Activated naive CD4-positive, alpha-beta T cell treated with anti-CD3 and anti-CD28 coated beads, Interleukin-2, amount 50 U/mL, for 16 hours (primary cell): Measurements from ENCODE around the gene PRTN3.
"Not testable (repeated sequence)": the region's sequence is repeated elsewhere in the genome, so short reads cannot be mapped to it uniquely, and the experiment has no call there.

Source experiments
- DNase-seq: peaks from one replicate; pipeline ENCODE4 v3.0.0-alpha.2; 2020

Gene PRTN3

DNA sequence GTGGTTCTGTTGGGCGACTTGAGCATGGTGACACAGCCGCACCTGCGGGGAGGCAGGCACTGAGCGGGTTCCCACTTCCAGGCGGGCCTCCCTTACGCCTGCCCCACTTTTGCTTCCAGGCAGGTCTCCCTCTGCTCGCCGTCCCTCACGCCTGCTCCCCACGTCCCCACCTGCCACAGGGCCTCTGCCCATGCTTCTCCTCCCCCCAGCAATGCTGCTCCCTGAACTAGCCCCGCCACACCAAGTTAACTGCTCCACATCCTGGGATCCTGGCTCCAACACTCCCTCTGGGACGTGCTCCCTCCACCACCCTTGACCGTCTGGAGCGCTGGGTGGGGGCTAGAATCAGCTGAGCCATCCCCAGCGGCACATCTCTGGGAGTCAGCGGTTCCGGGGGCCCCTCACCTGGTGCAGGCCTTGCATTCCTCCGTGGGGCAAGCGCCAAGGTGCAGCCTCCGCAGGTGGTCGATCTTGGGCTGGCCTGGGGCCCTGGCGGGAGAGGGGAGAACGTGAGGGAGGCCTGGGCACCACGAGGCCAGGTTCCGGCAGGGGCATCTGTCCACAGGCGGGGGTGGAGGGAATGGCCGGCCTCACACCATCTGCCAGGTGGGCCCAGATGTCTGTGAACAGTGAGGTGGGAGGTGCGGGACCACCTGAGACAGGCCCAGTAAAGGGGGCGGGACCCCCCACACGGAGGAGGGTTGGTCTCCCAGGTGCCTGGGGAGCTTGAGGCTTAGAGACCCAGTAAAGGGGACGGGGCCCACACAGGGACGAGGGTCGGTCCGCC is 27.9 kb downstream of the PRTN3 start:
- no peak for DNase-seq

DNA sequence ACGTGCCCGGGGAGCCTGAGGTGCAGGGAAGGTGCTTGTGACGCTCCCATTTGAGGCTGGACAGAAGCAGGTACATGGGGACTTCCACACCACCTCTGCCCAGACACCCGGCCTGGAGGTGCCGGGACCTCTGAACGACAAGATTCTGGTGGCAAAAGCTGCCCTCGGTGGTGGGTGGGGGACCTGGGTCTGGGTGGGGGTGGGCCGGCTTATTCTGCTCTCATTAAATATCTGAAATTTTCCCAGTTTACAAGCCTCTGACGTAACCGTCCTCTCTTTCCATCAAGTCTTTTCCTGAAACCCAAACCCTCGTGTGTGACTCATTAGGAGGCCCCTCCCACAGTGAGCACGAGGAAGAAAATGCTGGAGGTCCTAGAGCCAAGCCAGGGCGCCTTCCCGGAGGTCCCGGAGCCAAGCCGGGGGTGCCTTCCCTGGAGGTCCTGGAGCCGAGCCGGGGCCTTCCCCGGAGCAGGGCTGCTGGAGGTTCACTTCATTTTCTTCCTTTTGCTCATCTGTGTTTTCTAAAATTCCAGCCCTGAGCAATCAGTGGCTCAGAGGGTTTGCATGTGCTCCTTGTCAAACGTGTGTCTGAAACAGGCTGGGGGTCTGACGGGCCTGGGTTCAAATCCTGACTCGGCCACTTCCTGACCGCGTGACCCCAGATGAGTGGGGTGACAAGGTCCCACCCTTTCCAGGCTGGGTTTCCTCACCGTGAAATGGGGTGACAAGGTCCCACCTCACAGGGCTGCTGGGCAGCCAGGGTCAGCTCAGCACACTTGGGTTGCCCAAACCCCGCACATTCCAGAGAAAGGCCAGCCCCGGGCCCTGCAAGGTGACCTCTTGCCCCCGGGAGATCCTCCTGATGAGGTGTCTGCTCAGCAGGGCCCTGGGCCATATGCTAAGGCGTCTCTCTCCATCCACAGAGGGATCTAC is 28.7 kb downstream of the PRTN3 start:
- no peak for DNase-seq

DNA sequence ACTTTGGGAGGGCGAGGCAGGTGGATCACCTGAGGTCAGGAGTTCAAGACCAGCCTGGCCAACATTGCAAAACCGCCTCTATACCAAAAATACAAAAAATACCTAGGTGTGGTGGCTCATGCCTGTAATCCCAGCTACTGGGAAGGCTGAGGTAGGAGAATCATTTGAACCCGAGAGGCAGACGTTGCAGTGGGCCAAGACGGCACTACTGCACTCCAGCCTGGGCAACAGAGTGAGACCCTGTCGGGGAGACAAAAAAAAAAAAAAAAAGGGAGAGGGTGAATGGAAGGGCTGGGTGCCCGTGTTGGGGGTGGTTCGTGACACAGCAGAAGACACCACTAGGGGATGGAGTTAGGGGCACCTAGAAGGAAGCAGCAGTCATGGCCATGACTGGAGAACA is 29.5 kb downstream of the PRTN3 start:
- DNase-seq, result no peak

DNA sequence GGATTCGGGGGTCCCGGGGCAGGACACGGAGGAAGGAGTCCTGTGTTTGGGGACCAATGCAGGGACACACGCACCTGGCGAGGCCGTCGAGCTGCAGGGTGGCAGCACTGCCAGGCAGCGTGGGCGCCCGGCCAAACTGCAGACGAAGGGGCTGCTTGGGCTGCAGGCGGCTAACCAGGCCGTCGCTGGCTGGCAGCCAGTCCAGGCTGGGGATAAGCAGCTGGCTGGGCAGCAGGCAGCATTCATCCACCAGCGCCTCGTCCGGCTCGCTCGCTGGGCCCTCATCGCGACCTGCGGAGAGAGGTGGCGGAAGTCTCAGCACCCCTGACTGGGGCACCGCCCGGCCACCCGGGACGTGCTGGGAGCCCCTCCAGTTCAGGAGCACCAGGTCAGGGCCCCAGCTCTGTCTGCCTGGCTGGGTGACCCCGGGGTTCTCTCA is 30.2 kb downstream of the PRTN3 start:
- no peak for DNase-seq

DNA sequence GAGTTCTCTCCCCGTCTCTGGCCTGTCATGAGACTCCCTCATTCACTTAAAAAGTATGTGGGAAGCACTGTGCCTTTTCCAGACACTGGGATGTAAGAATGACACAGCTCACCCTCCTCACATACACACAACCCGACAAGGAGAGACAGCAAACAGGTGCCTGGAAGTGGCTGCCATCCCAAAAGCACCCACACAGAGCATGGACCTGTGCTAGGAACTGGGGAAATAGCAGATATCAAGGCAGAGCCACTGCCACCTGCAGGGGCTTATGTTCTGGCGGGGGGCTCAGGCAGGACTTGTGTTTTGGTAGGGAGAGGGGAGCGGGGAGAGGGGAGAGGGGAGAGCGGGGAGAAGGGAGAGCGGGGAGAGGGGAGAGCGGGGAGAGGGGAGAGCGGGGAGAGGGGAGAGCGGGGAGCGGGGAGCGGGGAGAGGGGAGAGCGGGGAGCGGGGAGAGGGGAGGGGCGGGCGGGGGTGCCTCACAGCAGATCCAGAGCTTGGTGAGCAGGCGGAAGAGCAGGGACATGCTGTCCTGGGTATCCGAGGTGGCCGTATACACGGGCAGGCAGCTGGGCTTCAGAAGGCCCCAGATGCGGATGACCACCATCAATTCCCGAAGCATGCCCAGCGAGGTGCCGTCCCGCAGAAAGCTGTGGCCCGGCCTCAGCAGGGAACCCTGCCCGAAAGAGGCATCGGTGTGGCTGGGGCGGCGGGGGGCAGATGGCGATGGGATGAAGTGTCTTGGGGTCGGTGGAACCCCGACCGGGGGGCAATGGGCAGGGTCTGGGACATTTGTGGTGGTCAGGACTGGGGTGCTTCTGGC is 30.9 kb downstream of the PRTN3 start:
- DNase-seq, result no peak

DNA sequence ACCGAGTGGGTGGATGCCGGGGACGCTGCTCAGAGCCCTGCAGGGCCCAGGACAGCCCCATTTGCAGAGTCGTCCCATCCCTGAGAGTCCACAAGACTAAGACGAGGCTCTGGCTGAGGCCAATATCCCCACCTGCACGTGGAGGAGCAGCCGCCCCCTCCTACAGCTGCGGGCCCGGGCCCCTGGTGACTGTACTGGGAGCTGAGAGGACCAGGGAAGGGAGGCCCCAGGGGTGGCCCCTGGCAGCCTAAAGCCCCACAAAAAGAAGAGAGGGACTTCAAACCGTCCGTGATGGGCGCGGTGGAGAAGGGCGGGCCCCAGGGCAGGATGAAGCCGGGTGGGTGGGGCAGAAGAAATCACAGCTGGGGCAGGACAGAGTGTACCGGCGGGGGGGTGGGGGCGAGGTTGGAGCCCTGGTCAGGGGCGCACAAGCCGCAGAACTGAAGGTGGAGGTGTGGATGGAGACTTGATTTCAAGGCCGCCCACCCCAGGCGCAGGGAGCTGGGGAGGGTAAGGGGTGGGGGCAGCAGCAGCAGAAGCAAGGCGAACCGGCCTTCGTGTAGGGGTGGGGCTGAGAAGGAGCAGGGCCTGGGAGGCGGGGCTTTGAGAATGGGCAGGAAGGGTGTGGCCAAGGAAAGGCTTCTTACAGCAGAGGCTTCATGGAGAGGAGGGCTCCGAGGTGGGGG is 31.6 kb downstream of the PRTN3 start:
- peak; percentile 77 for DNase-seq

DNA sequence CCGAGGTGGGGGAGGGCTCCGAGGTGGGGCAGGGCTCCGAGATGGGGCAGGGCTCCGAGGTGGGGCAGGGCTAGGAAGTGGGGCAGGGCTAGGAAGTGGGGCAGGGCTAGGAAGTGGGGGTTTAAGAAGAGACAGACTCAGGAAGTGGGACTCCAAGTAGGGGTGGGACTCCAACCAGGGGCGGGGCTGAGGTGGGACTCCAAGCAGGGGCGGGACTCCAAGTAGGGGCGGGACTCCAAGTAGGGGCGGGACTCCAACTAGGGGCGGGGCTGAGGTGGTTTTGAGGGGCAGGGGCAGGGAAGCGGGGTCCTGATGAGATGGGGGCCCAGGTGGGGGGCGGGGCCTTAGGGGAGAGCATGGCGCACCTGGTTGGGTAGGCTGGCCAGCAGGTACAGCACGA is 32.3 kb downstream of the PRTN3 start:
- DNase-seq, result peak; percentile 61

DNA sequence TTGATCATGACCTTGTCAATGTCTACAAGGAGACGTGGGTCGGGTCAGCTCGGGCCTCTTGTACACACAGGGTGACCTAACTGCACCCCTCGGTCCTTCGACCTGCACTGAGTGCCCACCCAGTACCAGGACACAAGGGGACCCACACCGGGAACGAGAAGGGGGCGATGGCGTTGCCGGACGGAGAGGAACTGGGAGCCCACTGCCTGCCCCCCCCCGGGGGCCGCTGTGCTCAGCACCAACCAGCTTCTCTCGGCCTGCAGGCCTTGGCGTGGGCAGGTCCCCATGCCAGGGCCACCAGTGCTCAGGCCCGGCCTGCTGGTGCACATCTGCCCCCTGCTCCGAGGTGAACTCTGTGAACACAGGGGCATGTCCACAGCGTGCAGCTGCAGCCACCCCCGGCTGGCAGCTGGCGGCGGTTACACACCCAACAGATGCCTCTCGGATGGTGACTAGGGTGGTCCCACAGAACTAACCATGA is 32.8 kb downstream of the PRTN3 start:
- no peak for DNase-seq

DNA sequence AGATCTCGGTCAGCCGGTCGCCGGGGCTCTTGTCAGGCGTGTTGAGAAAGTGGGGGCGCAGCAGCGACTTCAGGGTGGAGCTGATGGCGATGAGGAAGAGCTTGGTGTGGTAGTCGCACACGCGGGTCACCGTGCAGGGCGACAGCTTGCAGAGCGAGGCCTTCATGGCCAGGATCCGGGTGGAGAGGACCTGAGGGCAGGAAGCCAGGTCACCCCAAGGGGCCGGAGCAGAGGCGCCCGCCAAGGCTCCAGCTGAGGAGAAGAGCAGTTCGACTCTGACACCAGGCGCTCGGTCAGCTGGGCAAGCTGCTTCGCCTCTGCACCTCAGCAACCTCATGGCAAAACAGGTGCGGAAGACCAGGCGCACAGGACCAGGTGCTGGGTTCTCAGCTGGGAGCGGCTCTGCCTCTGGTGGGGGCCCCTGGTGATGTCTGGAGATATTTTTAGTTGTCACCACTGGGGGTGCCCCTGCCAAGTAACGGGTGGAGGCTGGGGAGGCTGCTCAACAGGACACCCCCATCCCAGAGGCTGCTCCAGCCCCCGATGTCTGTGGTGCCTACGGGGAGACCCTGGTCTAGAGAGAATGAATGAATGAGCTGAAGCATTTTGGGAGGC is 34.6 kb downstream of the PRTN3 start:
- no peak for DNase-seq

DNA sequence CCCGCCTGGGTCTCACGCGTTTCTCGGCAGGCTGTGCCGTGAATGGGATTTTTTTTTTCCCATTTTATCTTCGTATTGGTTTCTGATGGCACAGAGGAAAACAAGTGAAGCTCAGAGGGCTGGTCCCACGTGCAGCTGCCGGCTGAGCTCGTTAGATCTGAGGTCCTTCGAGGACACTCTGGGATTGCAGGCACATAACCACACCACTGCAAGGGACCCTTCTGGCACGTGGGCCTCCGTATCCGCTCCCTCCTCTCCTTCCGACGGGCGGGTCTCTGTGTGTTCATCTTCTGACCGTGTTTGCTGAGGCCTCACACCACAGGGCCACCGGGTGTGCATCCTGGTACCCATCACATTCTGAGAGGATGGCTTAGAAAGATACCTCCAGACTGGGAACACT is 35.3 kb downstream of the PRTN3 start:
- DNase-seq, result no peak

DNA sequence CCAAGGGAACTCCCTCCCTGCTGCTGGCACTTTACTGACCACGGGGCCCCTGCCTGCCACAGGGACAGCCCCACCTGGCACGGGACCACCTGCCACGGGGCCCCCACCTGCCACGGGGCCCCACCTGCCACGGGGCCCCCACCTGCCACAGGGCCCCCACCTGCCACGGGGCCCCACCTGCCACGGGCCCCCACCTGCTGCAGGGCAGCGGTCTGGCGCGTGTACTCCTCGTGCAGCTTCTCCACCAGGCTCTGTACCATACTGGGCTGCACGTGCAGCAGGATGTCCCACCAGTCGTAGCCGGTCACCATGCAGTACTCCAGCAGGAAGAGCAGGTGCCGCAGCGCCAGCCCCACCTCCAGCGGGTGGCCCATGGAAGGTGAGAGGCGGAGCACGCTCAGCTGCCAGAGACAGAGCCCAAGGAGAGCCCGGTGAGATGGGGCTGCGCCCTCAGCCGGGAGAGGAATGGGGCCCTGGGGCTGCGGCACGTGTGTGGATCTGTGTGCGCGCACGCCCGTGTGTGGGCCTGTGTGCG is 36.0 kb downstream of the PRTN3 start:
- DNase-seq, result no peak

DNA sequence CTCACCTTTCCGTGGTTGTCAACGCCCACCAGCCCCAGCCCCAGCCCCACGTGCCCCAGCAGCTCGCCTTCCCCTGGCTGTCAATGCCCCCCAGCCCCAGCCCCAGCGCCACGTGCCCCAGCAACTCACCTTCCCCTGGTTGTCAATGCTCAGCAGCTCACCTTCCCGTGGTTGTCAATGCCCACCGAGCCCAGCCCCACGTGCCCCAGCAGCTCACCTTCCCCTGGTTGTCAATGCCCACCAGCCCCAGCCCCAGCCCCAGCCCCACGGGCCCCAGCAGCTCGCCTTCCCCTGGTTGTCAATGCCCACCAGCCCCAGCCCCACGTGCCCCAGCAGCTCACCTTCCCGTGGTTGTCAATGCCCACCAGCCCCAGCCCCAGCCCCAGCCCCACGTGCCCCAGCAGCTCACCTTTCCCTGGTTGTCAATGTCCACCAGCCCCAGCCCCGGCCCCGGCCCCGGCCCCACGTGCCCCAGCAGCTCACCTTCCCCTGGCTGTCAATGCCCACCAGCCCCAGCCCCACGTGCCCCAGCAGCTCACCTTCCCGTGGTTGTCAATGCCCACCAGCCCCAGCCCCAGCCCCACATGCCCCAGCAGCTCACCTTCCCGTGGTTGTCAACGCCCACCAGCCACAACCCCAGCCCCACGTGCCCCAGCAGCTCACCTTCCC is 37.3 kb downstream of the PRTN3 start:
- not testable (repeated sequence) for DNase-seq

DNA sequence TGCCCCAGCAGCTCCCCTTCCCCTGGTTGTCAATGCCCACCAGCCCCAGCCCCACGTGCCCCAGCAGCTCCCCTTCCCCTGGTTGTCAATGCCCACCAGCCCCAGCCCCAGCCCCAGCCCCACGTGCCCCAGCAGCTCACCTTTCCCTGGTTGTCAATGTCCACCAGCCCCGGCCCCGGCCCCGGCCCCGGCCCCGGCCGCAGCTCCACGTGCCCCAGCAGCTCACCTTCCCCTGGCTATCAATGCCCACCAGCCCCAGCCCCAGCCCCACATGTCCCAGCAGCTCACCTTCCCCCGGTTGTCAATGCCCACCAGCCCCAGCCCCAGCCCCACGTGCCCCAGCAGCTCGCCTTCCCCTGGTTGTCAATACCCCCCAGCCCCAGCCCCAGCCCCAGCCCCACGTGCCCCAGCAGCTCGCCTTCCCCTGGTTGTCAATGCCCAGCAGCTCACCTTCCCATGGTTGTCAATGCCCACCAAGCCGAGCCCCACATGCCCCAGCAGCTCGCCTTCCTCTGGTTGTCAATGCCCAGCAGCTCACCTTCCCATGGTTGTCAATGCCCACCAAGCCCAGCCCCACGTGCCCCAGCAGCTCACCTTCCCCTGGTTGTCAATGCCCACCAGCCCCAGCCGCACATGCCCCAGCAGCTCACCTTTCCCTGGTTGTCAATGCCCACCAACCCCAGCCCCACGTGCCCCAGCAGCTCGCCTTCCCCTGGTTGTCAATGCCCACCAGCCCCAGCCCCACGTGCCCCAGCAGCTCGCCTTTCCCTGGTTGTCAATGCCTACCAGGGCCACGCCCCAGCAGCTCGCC is 38.2 kb downstream of the PRTN3 start:
- DNase-seq, result not testable (repeated sequence)

DNA sequence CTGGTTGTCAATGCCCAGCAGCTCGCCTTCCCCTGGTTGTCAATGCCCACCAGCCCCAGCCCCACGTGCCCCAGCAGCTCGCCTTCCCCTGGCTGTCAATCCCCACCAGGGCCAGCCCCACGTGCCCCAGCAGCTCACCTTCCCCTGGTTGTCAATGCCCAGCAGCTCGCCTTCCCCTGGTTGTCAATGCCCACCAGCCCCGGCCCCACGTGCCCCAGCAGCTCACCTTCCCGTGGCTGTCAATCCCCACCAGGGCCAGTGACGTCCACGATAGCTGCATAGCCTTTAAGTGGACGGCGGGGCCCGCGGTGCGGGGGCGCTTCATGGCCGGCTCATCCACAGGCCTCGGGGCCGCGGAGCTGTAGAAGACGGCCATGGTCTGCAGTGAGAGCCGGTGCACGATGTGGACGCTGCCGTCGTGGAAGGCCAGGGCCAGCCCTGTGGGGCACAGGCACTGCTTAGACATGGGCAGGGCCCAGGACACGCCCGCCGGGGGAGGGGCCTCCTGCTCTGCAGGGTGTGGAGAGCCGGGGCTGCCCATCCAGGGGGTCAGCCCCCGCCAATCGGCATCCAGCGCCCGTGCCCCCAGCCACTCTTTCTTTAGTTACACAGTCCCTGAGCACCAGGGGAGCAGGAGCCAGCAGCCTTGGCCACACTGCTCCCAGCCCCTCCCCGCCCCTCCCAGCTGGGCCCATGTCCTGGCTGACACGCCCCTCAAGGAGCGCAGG is 39.1 kb downstream of the PRTN3 start:
- no peak for DNase-seq

DNA sequence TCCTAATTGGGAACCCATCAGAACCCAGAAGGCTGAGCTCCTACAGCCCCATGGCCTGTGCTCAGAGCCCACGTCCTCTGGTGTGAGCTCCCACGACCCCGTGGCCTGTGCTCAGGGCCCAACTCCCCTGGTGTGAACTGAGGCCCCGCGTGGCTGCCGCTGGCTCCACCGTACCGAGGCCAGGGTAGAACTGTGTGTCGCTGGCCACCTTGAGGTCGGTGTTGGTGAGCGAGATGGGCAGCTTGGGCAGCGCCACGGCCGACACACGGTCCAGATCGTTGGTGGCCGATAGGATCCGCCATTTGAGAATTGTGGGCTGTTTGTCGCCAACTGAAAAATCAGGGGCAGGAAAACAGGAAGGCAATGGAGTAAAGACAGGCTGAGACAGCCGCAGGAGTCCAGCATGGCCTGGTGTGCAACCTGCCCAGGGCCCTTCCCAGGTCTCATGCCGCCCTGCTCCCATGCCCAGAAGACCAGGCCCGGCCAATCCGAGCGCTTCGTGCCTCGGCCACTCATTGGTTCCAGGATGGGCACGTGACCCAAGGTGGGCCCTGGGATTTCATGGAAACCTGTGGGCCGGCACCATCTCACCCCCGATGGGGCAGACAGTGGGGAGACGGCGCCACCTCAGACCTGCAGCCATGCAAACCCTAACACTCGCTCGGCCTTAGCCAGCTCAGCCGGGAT is 40.7 kb downstream of the PRTN3 start:
- no peak for DNase-seq

DNA sequence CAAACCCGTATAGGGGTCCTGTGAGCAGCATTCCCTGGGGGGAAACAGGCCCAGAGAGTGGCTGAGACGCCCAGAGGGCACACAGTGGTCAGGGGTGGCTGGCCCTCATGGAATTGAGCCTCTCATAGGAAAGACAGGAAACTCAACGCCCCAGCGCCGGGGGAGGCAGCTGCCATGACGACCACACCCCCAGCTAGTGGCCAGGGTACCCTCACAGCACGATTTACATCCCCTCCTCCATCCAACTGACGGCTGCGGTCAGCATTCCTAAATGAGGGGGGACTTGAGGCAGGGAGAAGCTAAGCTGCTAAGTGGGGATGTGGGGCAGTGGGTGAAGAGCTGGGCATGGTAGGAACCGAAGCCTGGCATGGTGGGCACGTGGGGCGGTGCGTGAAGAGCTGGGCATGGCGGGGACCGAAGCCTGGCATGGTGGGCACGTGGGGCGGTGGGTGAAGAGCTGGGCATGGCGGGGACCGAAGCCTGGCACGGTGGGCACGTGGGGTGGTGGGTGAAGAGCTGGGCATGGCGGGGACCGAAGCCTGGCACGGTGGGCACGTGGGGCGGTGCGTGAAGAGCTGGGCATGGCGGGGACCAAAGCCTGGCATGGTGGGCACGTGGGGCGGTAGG is 42.2 kb downstream of the PRTN3 start:
- no peak for DNase-seq

DNA sequence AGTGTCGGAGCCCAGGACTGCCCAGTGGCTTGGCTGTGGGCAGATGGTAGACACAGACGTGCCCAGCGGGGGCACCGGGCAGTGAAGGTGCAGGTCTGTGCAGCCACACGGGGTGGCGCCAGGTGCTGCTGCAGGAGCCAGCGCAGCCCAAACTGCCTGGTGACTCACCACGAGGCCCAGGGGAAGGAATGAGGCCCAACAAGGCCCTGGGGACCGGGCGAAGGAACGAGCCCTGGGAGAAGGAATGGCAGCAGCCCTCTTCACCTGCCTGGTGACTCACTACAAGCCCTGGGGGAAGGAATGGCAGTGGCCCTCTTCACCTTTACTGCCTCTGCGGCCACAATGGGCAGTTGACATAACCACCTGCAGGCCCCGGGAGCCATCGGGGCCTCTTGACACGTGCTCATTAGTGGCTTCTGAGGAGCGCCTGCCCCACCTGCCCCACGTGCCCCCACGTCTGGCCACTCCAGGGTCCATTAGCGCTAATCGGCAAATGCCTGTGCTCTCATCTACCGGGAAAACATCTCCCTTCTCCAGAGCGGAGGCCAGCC is 42.9 kb downstream of the PRTN3 start:
- no peak for DNase-seq
